ENCODE data around the gene ACTR3. TPM values are rescaled to one million over a fixed set of nuclear protein-coding genes. Genes with fewer than 3 reads are reported as not detected.

Gene ACTR3
- total and polyA plus RNA-seq, 2 of the 8 experiments (the other 6 are each of a cell fraction or from before 2014, with no cell fraction given), result 51.7 to 184 TPM

DNA sequence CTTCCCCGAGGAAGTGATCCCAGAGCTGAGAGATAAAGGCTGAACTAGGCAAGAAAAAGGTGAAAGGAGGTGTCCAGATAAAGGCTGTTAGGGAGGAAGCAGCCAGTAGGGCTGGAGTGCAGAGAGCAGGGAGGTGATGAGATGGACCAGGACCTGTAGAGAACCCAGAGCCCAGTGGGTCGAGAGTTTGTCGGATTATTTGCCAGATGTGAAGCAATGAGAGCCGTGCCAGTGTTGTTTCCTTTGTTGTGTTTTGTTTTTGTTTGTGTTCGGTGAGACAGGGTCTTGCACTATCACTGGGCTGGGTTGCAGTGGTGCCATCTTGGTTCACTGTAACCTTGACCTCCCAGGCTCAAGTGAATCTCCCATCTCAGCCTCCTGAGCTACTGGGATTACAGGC, 111.3 kb downstream of the ACTR3 start (continued):
- TF ChIP-seq, protein P1, sequence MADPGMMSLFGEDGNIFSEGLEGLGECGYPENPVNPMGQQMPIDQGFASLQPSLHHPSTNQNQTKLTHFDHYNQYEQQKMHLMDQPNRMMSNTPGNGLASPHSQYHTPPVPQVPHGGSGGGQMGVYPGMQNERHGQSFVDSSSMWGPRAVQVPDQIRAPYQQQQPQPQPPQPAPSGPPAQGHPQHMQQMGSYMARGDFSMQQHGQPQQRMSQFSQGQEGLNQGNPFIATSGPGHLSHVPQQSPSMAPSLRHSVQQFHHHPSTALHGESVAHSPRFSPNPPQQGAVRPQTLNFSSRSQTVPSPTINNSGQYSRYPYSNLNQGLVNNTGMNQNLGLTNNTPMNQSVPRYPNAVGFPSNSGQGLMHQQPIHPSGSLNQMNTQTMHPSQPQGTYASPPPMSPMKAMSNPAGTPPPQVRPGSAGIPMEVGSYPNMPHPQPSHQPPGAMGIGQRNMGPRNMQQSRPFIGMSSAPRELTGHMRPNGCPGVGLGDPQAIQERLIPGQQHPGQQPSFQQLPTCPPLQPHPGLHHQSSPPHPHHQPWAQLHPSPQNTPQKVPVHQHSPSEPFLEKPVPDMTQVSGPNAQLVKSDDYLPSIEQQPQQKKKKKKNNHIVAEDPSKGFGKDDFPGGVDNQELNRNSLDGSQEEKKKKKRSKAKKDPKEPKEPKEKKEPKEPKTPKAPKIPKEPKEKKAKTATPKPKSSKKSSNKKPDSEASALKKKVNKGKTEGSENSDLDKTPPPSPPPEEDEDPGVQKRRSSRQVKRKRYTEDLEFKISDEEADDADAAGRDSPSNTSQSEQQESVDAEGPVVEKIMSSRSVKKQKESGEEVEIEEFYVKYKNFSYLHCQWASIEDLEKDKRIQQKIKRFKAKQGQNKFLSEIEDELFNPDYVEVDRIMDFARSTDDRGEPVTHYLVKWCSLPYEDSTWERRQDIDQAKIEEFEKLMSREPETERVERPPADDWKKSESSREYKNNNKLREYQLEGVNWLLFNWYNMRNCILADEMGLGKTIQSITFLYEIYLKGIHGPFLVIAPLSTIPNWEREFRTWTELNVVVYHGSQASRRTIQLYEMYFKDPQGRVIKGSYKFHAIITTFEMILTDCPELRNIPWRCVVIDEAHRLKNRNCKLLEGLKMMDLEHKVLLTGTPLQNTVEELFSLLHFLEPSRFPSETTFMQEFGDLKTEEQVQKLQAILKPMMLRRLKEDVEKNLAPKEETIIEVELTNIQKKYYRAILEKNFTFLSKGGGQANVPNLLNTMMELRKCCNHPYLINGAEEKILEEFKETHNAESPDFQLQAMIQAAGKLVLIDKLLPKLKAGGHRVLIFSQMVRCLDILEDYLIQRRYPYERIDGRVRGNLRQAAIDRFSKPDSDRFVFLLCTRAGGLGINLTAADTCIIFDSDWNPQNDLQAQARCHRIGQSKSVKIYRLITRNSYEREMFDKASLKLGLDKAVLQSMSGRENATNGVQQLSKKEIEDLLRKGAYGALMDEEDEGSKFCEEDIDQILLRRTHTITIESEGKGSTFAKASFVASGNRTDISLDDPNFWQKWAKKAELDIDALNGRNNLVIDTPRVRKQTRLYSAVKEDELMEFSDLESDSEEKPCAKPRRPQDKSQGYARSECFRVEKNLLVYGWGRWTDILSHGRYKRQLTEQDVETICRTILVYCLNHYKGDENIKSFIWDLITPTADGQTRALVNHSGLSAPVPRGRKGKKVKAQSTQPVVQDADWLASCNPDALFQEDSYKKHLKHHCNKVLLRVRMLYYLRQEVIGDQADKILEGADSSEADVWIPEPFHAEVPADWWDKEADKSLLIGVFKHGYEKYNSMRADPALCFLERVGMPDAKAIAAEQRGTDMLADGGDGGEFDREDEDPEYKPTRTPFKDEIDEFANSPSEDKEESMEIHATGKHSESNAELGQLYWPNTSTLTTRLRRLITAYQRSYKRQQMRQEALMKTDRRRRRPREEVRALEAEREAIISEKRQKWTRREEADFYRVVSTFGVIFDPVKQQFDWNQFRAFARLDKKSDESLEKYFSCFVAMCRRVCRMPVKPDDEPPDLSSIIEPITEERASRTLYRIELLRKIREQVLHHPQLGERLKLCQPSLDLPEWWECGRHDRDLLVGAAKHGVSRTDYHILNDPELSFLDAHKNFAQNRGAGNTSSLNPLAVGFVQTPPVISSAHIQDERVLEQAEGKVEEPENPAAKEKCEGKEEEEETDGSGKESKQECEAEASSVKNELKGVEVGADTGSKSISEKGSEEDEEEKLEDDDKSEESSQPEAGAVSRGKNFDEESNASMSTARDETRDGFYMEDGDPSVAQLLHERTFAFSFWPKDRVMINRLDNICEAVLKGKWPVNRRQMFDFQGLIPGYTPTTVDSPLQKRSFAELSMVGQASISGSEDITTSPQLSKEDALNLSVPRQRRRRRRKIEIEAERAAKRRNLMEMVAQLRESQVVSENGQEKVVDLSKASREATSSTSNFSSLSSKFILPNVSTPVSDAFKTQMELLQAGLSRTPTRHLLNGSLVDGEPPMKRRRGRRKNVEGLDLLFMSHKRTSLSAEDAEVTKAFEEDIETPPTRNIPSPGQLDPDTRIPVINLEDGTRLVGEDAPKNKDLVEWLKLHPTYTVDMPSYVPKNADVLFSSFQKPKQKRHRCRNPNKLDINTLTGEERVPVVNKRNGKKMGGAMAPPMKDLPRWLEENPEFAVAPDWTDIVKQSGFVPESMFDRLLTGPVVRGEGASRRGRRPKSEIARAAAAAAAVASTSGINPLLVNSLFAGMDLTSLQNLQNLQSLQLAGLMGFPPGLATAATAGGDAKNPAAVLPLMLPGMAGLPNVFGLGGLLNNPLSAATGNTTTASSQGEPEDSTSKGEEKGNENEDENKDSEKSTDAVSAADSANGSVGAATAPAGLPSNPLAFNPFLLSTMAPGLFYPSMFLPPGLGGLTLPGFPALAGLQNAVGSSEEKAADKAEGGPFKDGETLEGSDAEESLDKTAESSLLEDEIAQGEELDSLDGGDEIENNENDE (IDR thresholded peaks at IDR 0.05; ENCODE audit: insufficient replicate concordance, low read length), result no peak
- TF ChIP-seq TAF7 (optimal IDR thresholded peaks at IDR 0.05; ENCODE audit: borderline replicate concordance, low read depth, low read length) (no peak), SAP30 (IDR thresholded peaks at IDR 0.05; ENCODE audit: insufficient read depth, insufficient replicate concordance, low read length) (no peak), RFX5 (IDR thresholded peaks at IDR 0.05; ENCODE audit: borderline replicate concordance, low read depth, low read length) (no peak), EZH2 (IDR thresholded peaks at IDR 0.05; ENCODE audit: low read depth, low read length, severe bottlenecking) (no peak), KDM5A (IDR thresholded peaks at IDR 0.05; ENCODE audit: low read length) (no peak), ZNF274 (IDR thresholded peaks at IDR 0.05; ENCODE audit: borderline replicate concordance, extremely low read depth, low read length) (no peak)
- TF ChIP-seq, protein P2, sequence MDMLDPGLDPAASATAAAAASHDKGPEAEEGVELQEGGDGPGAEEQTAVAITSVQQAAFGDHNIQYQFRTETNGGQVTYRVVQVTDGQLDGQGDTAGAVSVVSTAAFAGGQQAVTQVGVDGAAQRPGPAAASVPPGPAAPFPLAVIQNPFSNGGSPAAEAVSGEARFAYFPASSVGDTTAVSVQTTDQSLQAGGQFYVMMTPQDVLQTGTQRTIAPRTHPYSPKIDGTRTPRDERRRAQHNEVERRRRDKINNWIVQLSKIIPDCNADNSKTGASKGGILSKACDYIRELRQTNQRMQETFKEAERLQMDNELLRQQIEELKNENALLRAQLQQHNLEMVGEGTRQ (IDR thresholded peaks at IDR 0.05; ENCODE audit: low read length), result no peak
